HepG2 (cell line): Measurements from ENCODE around the gene PTGR2. TPM values are rescaled to one million over a fixed set of nuclear protein-coding genes. Genes with fewer than 3 reads are reported as not detected.

ENCODE experiments used
- CBX1 ChIP-seq: IDR thresholded peaks from one replicate; pipeline ENCODE4 v1.6.1; 2016; ENCODE audit warnings: antibody characterized with exemption, low read depth
- E2F1 ChIP-seq: sonication (generic); formaldehyde crosslinking; IDR thresholded peaks from 2 replicates; pipeline ENCODE4 v1.5.0; 2020; ENCODE audit warnings: missing genetic modification reagents
- FOXM1 ChIP-seq: sonication (generic); formaldehyde crosslinking; IDR thresholded peaks from 2 replicates; pipeline ENCODE4 v1.5.0; 2020; ENCODE audit warnings: missing genetic modification reagents
- HNRNPL ChIP-seq: fragments of 200-400 bp; formaldehyde crosslinking; IDR thresholded peaks from 2 replicates; pipeline ENCODE4 v1.6.1; 2017; ENCODE audit warnings: mild to moderate bottlenecking, low read depth, low read length
- JUN ChIP-seq: sonication (generic); formaldehyde crosslinking; IDR thresholded peaks from 2 replicates; pipeline ENCODE4 v1.4.0; 2020; ENCODE audit warnings: mild to moderate bottlenecking, missing genetic modification reagents
- KDM4B ChIP-seq: sonication (generic); formaldehyde crosslinking; IDR thresholded peaks from 2 replicates; pipeline ENCODE4 v1.4.0; 2020; ENCODE audit warnings: missing genetic modification reagents
- MAX ChIP-seq: IDR thresholded peaks from 2 replicates; pipeline ENCODE4 v1.6.1; 2012; ENCODE audit warnings: inconsistent platforms
- MTA1 ChIP-seq: sonication (generic); formaldehyde crosslinking; IDR thresholded peaks from 2 replicates; pipeline ENCODE4 v1.4.0; 2020; ENCODE audit warnings: missing genetic modification reagents, mild to moderate bottlenecking, borderline replicate concordance
- MYNN ChIP-seq: sonication (generic); formaldehyde crosslinking; IDR thresholded peaks from 2 replicates; pipeline ENCODE4 v1.4.0; 2020; ENCODE audit warnings: mild to moderate bottlenecking, low read depth, missing genetic modification reagents
- SCMH1 ChIP-seq: sonication (generic); formaldehyde crosslinking; IDR thresholded peaks from 2 replicates; pipeline ENCODE4 v1.9.0; 2021; ENCODE audit warnings: missing genetic modification reagents, mild to moderate bottlenecking, borderline replicate concordance
- TAF15 ChIP-seq: fragments of 200-400 bp; formaldehyde crosslinking; IDR thresholded peaks from one replicate; pipeline ENCODE4 v1.6.1; 2018; ENCODE audit warnings: mild to moderate bottlenecking, low read depth, low read length; ENCODE audit not compliant: poor library complexity, severe bottlenecking
- THRA ChIP-seq: sonication (generic); formaldehyde crosslinking; IDR thresholded peaks from 2 replicates; pipeline ENCODE4 v1.4.0; 2020; ENCODE audit warnings: missing genetic modification reagents, borderline replicate concordance
- XBP1 ChIP-seq: sonication (generic); formaldehyde crosslinking; IDR thresholded peaks from 2 replicates; pipeline ENCODE4 v1.5.0; 2020; ENCODE audit warnings: missing genetic modification reagents
- ZBED4 ChIP-seq: sonication (generic); formaldehyde crosslinking; IDR thresholded peaks from 2 replicates; pipeline ENCODE4 v1.4.0; 2020; ENCODE audit warnings: missing genetic modification reagents, borderline replicate concordance
- ZNF180 ChIP-seq: sonication (generic); formaldehyde crosslinking; IDR thresholded peaks from 2 replicates; pipeline ENCODE4 v1.4.0; 2020; ENCODE audit warnings: low read depth, missing genetic modification reagents, borderline replicate concordance
- ZNF292 ChIP-seq: sonication (generic); formaldehyde crosslinking; IDR thresholded peaks from 2 replicates; pipeline ENCODE4 v1.8.1; 2022; ENCODE audit warnings: mild to moderate bottlenecking, low read depth, missing genetic modification reagents, borderline replicate concordance
- ZNF343 ChIP-seq: sonication (generic); formaldehyde crosslinking; IDR thresholded peaks from 2 replicates; pipeline ENCODE4 v1.4.0; 2020; ENCODE audit warnings: mild to moderate bottlenecking, missing genetic modification reagents
- ZNF562 ChIP-seq: sonication (generic); formaldehyde crosslinking; IDR thresholded peaks from 2 replicates; pipeline ENCODE4 v1.8.0; 2022; ENCODE audit warnings: missing genetic modification reagents, borderline replicate concordance
- ZNF713 ChIP-seq: sonication (generic); formaldehyde crosslinking; IDR thresholded peaks from 2 replicates; pipeline ENCODE4 v1.4.0; 2020; ENCODE audit warnings: mild to moderate bottlenecking, missing genetic modification reagents
- ZNF83 ChIP-seq: sonication (generic); formaldehyde crosslinking; IDR thresholded peaks from 2 replicates; pipeline ENCODE4 v1.4.0; 2020; ENCODE audit warnings: missing genetic modification reagents, mild to moderate bottlenecking, borderline replicate concordance
- polyA plus RNA-seq, 8 experiments: library from polyadenylated mRNA; depleted of rRNA in 3 of 8; stranded (reverse) in 7 of 8; unstranded in 1 of 8; fragments of >200 nt; fragmentation: Illumina TruSeq in 4 of 8; extraction: Trizol in 4 of 8; gene quantifications; 2 replicates each; pipeline versions ENCODE4 v1.2.1 to v1.2.3, GENCODE V29; 2011 to 2016; ENCODE audit warnings: low read depth in 4 of 8, missing spikeins in 1 of 8, mixed read lengths in 1 of 8; ENCODE audit not compliant: insufficient read depth in 1 of 8
- total RNA-seq, 5 experiments: library from RNA; depleted of rRNA; stranded (reverse); fragments of >200 nt; fragmentation: Illumina TruSeq; extraction: Trizol; gene quantifications; 2 replicates each; pipeline ENCODE4 v1.2.3, GENCODE V29; 2016; ENCODE audit warnings: low read depth in 1 of 5

Gene PTGR2
- total and polyA plus RNA-seq, 2 of the 13 experiments (the other 11 are each of a cell fraction or from before 2014, with no cell fraction given), result 3.0 to 4.3 TPM

- peak; percentile 79; the same call in 1 of the 2 replicates for TF ChIP-seq E2F1 (CRISPR knock-in tag)
- no peak for TF ChIP-seq ZNF713 (CRISPR knock-in tag)
- TF ChIP-seq SCMH1, result no peak
- no peak for TF ChIP-seq CBX1
- peak; percentile 81 for TF ChIP-seq MAX
- TF ChIP-seq TAF15, result no peak
- TF ChIP-seq ZNF562 (CRISPR knock-in tag), result no peak
- no peak for TF ChIP-seq ZNF292
- 0 out of 2 replicates have a peak, but pooled peaks have one; percentile 81 for TF ChIP-seq ZNF83 (CRISPR knock-in tag)
- TF ChIP-seq ZNF343 (CRISPR knock-in tag), result 0 out of 2 replicates have a peak, but pooled peaks have one; percentile 14
- no peak for TF ChIP-seq ZNF180 (CRISPR knock-in tag)
- peak; percentile 67; the same call in 1 of the 2 replicates for TF ChIP-seq MTA1 (CRISPR knock-in tag)
- TF ChIP-seq ZBED4 (CRISPR knock-in tag), result peak; percentile 62; the same call in 1 of the 2 replicates
- no peak for TF ChIP-seq FOXM1
- TF ChIP-seq KDM4B (CRISPR knock-in tag), result no peak
- 0 out of 2 replicates have a peak, but pooled peaks have one; percentile 31 for TF ChIP-seq HNRNPL
- no peak; the same call in 1 of the 2 replicates for TF ChIP-seq THRA (CRISPR knock-in tag)
- no peak for TF ChIP-seq JUN (CRISPR knock-in tag)
- no peak for TF ChIP-seq XBP1 (CRISPR knock-in tag)
- no peak for TF ChIP-seq MYNN (CRISPR knock-in tag)
Observed at GRCh38 chr14:73851567-73852382, at the start of gene PTGR2 (continued).
